Pons (tissue), 1 donor: ENCODE data around the gene MAGI1.
"Not testable (repeated sequence)": the region's sequence is repeated elsewhere in the genome, so short reads cannot be mapped to it uniquely, and the experiment has no call there.

ENCODE experiments used
- DNase-seq: peaks from one replicate; pipeline ENCODE4 v3.0.0-alpha.2; 2016; ENCODE audit warnings: low spot score

MAGI1 gene

DNA sequence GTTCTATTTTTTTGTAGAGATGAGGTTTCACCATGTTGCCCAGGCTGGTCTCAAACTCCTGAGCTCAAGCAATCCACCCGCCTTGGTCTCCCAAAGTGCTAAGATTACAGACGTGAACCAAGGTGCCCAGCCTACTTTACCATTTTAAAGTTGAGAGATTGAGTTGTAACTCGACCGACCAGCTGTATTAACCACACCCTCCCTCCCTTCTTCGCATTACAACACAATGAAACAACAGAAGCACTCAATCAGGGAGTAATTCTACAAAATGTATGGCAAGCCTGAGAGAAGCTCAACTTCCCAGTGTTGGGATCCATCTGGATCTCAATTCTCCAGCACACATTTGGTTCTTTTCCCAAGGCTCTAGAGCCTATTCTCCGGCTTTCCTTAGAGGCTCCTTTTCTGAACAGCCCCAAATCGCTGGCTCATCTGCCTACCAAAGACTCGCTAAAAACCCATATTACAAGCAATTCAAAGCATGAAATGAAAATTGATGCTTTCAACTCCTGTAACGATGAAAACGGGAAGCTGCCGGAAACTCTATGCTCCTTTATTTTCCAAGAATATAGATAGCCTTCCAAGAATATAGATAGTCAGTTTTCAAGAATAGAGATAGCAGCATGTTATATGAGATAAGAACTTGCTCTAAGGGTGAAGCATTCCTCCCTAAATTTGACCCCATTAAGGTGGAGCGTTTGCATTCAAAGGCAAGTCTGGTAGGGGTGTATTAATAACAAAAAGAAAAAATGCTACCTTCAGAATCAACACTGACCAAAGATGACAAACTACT is 450.9 kb downstream of the MAGI1 start:
- no peak for DNase-seq

GRCh38 chr3:65584913-65585312 is 453.8 kb downstream of the MAGI1 start:
- DNase-seq, result no peak

GRCh38 chr3:65584002-65584401 is 454.7 kb downstream of the MAGI1 start:
- DNase-seq, result no peak

DNA sequence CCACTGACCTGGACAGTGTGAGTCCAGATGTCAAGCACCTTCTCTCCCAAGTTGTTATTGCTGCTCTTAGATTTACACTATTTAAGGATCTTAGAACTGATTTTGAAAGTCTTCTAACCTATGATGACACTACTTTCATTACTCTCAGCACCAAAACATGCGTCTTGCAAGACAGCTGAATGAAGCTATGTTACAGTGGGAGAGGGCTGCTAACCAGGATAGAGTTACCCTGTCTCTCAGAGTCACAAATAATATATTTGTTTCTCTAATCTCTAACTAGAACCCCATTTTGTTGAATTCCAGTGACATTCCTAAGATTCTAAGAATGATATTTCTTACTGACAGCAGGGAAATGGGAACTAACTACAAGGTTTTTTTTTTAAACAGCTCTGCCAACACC is 455.5 kb downstream of the MAGI1 start:
- DNase-seq, result no peak

- no peak for DNase-seq
These were observed 456.6 kb downstream of the MAGI1 start for GRCh38 chr3:65582012-65582717.

DNA sequence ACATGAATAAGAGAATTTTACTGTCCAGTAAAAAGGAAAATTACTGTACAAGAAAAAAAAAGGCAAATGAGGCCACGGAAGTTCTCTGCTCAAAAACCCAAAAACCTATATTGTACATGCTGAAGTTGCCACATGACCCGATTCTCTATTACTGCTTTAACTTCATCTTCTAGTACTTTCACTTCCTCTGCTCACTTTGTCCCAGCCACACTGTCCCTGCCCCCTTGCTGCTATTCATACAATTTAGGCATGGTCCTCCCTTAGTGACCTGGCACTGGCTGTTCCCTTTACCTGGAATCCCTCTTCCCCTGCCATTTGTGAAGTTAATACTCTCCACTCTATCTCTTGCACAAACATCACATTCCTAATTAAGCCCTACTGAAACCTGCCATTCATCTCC is 457.4 kb downstream of the MAGI1 start:
- no peak for DNase-seq

DNA sequence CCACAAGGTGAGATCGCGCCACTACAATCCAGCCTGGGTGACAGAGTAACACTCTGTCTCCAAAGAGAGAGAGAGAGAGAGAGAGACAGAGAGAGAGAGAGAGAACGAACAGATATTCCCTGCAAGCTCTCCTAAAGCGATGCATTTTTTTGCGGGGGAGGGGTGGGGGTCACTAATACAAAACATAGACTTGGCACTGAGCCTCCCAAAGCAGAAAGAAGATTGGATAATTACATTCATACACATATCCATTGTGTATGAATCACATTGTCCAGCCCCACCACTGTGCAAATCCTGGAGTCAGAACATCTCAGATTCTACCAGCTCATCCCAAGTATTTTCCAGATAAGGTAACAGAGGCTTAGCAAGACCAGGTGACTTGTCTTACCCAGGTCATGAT is 459.9 kb downstream of the MAGI1 start:
- no peak for DNase-seq

GRCh38 chr3:65577843-65578430 is 460.8 kb downstream of the MAGI1 start:
- no peak for DNase-seq

DNA sequence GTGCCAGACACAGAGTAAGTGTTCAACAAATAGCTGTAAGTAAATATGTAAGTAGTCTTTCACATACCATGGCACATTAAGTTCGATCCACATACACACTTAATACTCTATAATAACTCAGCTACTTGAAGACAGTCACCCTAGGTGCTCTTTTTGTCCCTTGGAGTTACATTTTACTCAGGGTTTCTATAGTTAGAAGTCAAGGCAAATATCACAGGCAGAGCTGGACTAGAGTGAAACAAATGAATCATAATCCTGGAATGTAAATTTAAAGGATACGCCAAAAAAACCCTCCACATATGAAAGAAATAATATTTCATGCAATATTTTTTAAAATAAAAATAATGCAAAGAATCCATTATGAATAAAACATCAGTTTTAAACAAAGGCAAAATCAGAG is 461.8 kb downstream of the MAGI1 start:
- no peak for DNase-seq

- DNase-seq, result no peak
These were observed 462.5 kb downstream of the MAGI1 start for GRCh38 chr3:65576228-65576627.

GRCh38 chr3:65575376-65575840 is 463.3 kb downstream of the MAGI1 start:
- no peak for DNase-seq

GRCh38 chr3:65573548-65574116 is 465.1 kb downstream of the MAGI1 start:
- no peak for DNase-seq

DNA sequence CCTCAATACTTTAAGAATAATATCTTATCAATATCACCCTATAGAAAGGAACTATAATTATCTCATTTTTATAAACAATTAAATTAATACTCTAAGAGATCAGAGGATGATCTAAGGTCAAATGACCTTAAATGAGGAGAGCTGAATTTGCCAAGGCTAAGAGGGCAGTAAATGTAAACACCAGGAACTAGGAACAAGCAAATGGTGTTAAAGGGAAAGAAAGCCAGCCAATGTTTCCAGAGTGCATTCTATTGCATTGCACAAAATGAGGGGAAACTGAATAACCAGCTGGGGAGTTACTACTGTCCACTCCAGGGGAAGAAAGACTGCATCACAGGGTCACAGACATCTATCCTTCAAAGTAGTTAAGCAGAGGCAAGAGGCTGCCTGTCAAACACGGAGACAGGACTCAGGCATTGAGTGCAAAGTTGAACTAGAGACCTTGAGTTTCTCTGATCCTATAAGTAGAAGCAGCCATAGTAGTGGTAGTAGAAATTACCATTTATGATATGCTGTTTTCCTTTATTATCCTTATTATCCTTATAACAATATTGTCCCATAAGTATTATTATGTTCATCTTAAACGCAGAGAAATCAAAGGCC is 466.4 kb downstream of the MAGI1 start:
- no peak for DNase-seq

DNA sequence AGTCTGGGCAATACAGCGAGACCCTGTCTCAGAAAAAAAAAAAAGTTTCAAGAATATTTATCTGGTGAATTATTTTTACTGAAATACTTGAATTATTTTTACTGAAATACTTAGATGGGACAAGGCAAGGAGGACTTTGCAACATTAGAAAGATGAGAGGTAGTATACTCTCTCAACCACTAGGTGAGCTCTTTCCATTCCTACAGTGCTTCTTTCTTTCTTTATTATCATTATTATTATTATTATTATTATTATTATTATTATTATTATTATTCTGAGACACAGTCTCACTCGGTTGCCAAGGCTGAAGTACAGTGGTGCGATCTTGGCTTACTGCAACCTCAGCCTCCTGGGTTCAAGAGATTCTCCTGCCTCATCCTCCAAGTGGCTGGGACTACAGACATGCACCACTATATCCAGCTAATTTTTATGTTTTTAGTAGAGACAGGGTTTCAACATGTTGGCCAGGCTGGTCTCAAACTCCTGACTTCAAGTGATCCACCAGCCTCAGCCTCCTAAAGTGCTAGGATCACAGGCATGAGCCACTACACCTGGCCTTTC is 468.8 kb downstream of the MAGI1 start:
- DNase-seq, result no peak

- no peak for DNase-seq
These were observed 469.6 kb downstream of the MAGI1 start for GRCh38 chr3:65569129-65569528.

DNA sequence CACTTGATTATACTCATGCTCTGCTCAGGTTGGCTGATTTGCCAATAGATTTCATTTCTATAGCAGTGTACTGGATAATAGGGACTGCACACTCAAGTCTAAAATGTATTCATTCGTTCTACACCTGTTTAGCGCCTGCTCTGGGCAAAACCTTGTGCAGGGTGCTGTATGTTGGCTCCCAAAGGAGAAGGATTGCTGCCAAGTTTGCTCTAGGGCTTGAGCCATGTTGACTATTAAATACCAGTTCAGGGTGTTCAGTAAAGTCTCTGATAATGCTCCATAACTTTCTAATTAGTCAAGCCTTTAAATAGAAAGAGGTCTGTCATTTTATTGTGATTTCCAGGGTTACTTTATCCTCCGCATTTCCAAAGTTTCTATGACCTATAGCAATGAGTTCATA is 470.2 kb downstream of the MAGI1 start:
- DNase-seq, result no peak

GRCh38 chr3:65565744-65566143 is 473.0 kb downstream of the MAGI1 start:
- DNase-seq, result not testable (repeated sequence)

GRCh38 chr3:65564483-65564882 is 474.2 kb downstream of the MAGI1 start:
- DNase-seq, result no peak

GRCh38 chr3:65563861-65564260 is 474.9 kb downstream of the MAGI1 start:
- no peak for DNase-seq

- no peak for DNase-seq
These were observed 476.3 kb downstream of the MAGI1 start for GRCh38 chr3:65562447-65562846.

- no peak for DNase-seq
These were observed 477.1 kb downstream of the MAGI1 start for GRCh38 chr3:65561617-65562016.

DNA sequence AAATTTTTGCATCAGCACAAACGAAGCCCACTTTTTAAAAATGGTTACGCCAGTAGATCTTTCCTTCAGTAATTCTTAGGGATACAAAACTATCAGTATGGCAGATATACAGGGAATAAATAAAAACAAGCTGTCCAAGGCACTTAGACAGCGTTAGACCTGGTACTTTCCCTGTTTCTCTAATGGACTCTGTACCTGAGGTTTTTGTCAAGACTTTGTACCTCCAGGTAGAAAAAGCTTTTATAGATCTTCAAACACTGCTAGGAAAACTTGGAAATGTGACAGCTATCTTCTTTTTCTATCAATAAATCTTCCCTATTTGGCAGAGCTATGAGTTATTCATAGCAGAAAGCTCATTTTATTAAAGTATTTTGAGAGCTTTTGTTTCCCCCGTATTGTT is 477.8 kb downstream of the MAGI1 start:
- DNase-seq, result no peak
